PFSK-1 (cell line): ENCODE data around the gene MTCH1.

Experiments used
- FOXP2 ChIP-seq: optimal IDR thresholded peaks from 2 replicates; pipeline ENCODE3; 2011; ENCODE audit warnings: borderline replicate concordance, control low read depth, inconsistent platforms; ENCODE audit not compliant: insufficient read depth; ENCODE audit errors: extremely low read length, extremely low read depth
- POLR2AphosphoS5 ChIP-seq: IDR thresholded peaks from 2 replicates; pipeline ENCODE4 v1.6.1; 2012; ENCODE audit warnings: low read depth, mild to moderate bottlenecking, control low read depth, low read length, moderate library complexity
- REST ChIP-seq, 2 experiments: IDR thresholded peaks; 2 replicates each; pipeline versions ENCODE4 v1.6.1 to v1.8.0; 2011 to 2012; ENCODE audit warnings: low read depth in 2 of 2, low read length in 2 of 2, control low read depth in 1 of 2, inconsistent platforms in 1 of 2, mild to moderate bottlenecking in 1 of 2, moderate library complexity in 1 of 2; ENCODE audit not compliant: insufficient read depth in 1 of 2
- SIN3A ChIP-seq: IDR thresholded peaks from 2 replicates; pipeline ENCODE4 v1.6.1; 2012; ENCODE audit warnings: mild to moderate bottlenecking, low read length, moderate library complexity, borderline replicate concordance; ENCODE audit not compliant: insufficient read depth
- TAF1 ChIP-seq: IDR thresholded peaks from 2 replicates; pipeline ENCODE4 v1.6.1; 2012; ENCODE audit warnings: low read length, control low read depth, borderline replicate concordance; ENCODE audit not compliant: insufficient read depth

Gene MTCH1

GRCh38 chr6:36975231-36976006 is 10.6 kb downstream of the MTCH1 start:
- TF ChIP-seq TAF1 (no peak), FOXP2 (no peak), REST (IDR thresholded peaks at IDR 0.05; ENCODE audit: insufficient read depth in 1 of 2, low read depth in 2 of 2, low read length in 2 of 2) (no peak), POLR2AphosphoS5 (no peak)

- TF ChIP-seq FOXP2 (no peak), POLR2AphosphoS5 (peak; percentile 29; the same call in 1 of the 2 replicates), TAF1 (no peak), SIN3A (no peak), REST (IDR thresholded peaks at IDR 0.05; ENCODE audit: insufficient read depth in 1 of 2, low read depth in 2 of 2, low read length in 2 of 2) (no peak)
Observed at GRCh38 chr6:36973647-36974046, 12.3 kb downstream of the MTCH1 start.

GRCh38 chr6:36973190-36973589 is 12.8 kb downstream of the MTCH1 start:
- no peak for TF ChIP-seq TAF1

- TF ChIP-seq SIN3A, result no peak
Observed at GRCh38 chr6:36971921-36972673, 13.9 kb downstream of the MTCH1 start.

- no peak for TF ChIP-seq REST (IDR thresholded peaks at IDR 0.05; ENCODE audit: insufficient read depth in 1 of 2, low read depth in 2 of 2, low read length in 2 of 2)
Observed at GRCh38 chr6:36970892-36971842, 14.8 kb downstream of the MTCH1 start.
